GM21825 (cell line): ENCODE measurements around the gene SEMA3D.

Source experiments
- ATAC-seq: cut with Tn5 transposase; IDR thresholded peaks from one replicate; pipeline ENCODE4 v1.9.1; 2021; ENCODE audit warnings: mild to moderate bottlenecking, moderate library complexity; ENCODE audit not compliant: unreplicated experiment

SEMA3D gene

GRCh38 chr7:85130702-85131101 lies 56.2 kb downstream of the SEMA3D start:
- ATAC-seq: no peak

- no peak for ATAC-seq
These were observed 60.5 kb downstream of the SEMA3D start for GRCh38 chr7:85126383-85126782.

GRCh38 chr7:85125651-85126131 lies 61.2 kb downstream of the SEMA3D start:
- no peak for ATAC-seq

GRCh38 chr7:85125176-85125575 lies 61.7 kb downstream of the SEMA3D start:
- no peak for ATAC-seq

GRCh38 chr7:85119934-85120333 lies 66.9 kb downstream of the SEMA3D start:
- no peak for ATAC-seq

- no peak for ATAC-seq
These were observed 71.0 kb downstream of the SEMA3D start for GRCh38 chr7:85115862-85116261.

- no peak for ATAC-seq
These were observed 71.8 kb downstream of the SEMA3D start for GRCh38 chr7:85115006-85115405.

GRCh38 chr7:85114342-85114741 lies 72.5 kb downstream of the SEMA3D start:
- ATAC-seq: no peak

GRCh38 chr7:85111761-85112160 lies 75.1 kb downstream of the SEMA3D start:
- no peak for ATAC-seq

GRCh38 chr7:85106719-85107118 lies 80.1 kb downstream of the SEMA3D start:
- ATAC-seq: no peak

GRCh38 chr7:85104432-85105205 lies 82.2 kb downstream of the SEMA3D start:
- no peak for ATAC-seq

GRCh38 chr7:85103962-85104361 lies 82.9 kb downstream of the SEMA3D start:
- no peak for ATAC-seq

GRCh38 chr7:85103357-85103756 lies 83.5 kb downstream of the SEMA3D start:
- ATAC-seq: no peak

GRCh38 chr7:85102813-85103350 lies 84.0 kb downstream of the SEMA3D start:
- no peak for ATAC-seq

GRCh38 chr7:85101347-85101746 lies 85.5 kb downstream of the SEMA3D start:
- ATAC-seq: no peak

GRCh38 chr7:85097844-85098243 lies 89.0 kb downstream of the SEMA3D start:
- ATAC-seq: no peak

GRCh38 chr7:85095806-85096205 lies 91.0 kb downstream of the SEMA3D start:
- ATAC-seq: no peak

GRCh38 chr7:85095366-85095765 lies 91.5 kb downstream of the SEMA3D start:
- ATAC-seq: no peak

- no peak for ATAC-seq
These were observed 92.7 kb downstream of the SEMA3D start for GRCh38 chr7:85094046-85094725.

- ATAC-seq: no peak
These were observed 95.3 kb downstream of the SEMA3D start for GRCh38 chr7:85091565-85091928.

GRCh38 chr7:85090919-85091564 lies 95.8 kb downstream of the SEMA3D start:
- ATAC-seq: no peak

GRCh38 chr7:85090143-85090542 lies 96.7 kb downstream of the SEMA3D start:
- no peak for ATAC-seq
